IMR-90 (cell line): Measurements from ENCODE around the gene CD34. TPM values are rescaled to one million over a fixed set of nuclear protein-coding genes. Genes with fewer than 3 reads are reported as not detected.

Experiments used
- ATAC-seq: fragments of 200-7000 bp; cut with Tn5 transposase; 2 replicates; pipeline ENCODE4 v1.9.1; 2020; ENCODE audit warnings: low read depth, mild to moderate bottlenecking, moderate library complexity
- BruUV-seq: library from RNA; stranded (reverse); fragments of 400-500 nt; replicated peaks from 2 replicates; lab custom pipeline; 2021; lab: Mats Ljungman, UMichigan
- CTCF ChIA-PET: fragments of 300-600 bp; formaldehyde crosslinking; extraction: SDS; loops from one replicate; lab custom pipeline; 2021; ENCODE audit warnings: antibody characterized with exemption; lab: Yijun Ruan, JAX
- POLR2A ChIA-PET: fragments of 300-600 bp; sonication (Branson Sonifier 250); formaldehyde crosslinking; loops from one replicate; lab custom pipeline; 2022; ENCODE audit warnings: antibody characterized with exemption; ENCODE audit not compliant: unreplicated experiment; lab: Charles Lee
- DNase-seq: peaks from one replicate; pipeline ENCODE4 v3.0.0; 2013
- H2AFZ ChIP-seq: replicated peaks from 2 replicates; pipeline ENCODE3; 2013; ENCODE audit warnings: low read length, mild to moderate bottlenecking; ENCODE audit not compliant: poor library complexity
- H2AK5ac ChIP-seq: 2 replicates; pipeline ENCODE4 v1.6.1; 2013; ENCODE audit warnings: low read depth, low read length, inconsistent platforms
- H2AK9ac ChIP-seq: replicated peaks from 2 replicates; pipeline ENCODE3; 2013; ENCODE audit warnings: mild to moderate bottlenecking, low read depth, low read length, moderate library complexity; ENCODE audit not compliant: poor library complexity
- H2BK120ac ChIP-seq: 2 replicates; pipeline ENCODE4 v1.6.1; 2013; ENCODE audit warnings: low read depth, low read length, inconsistent platforms
- H2BK15ac ChIP-seq: 3 replicates; pipeline ENCODE4 v1.6.1; 2013; ENCODE audit warnings: low read depth, low read length, inconsistent platforms
- H2BK20ac ChIP-seq: 2 replicates; pipeline ENCODE4 v1.6.1; 2013; ENCODE audit warnings: low read depth, mild to moderate bottlenecking, inconsistent platforms, low read length, moderate library complexity
- H2BK5ac ChIP-seq: 2 replicates; pipeline ENCODE4 v1.6.1; 2013; ENCODE audit warnings: mild to moderate bottlenecking, low read depth, low read length, inconsistent platforms; ENCODE audit not compliant: poor library complexity, severe bottlenecking
- H3K14ac ChIP-seq: replicated peaks from 2 replicates; pipeline ENCODE4 v1.6.1; 2013; ENCODE audit warnings: low read depth, low read length, inconsistent platforms
- H3K18ac ChIP-seq: 2 replicates; pipeline ENCODE4 v1.6.1; 2013; ENCODE audit warnings: low read depth, low read length, control low read depth
- H3K23ac ChIP-seq: 2 replicates; pipeline ENCODE4 v1.6.1; 2013; ENCODE audit warnings: low read depth, low read length, inconsistent platforms
- H3K27ac ChIP-seq: 2 replicates; pipeline ENCODE4 v1.5.1; 2013; ENCODE audit warnings: mild to moderate bottlenecking, control low read depth, low read length; ENCODE audit not compliant: insufficient read depth
- H3K27me3 ChIP-seq: 2 replicates; pipeline ENCODE4 v1.6.1; 2013; ENCODE audit warnings: low read length; ENCODE audit not compliant: control insufficient read depth, insufficient read depth
- H3K36me3 ChIP-seq: 2 replicates; pipeline ENCODE4 v1.6.1; 2013; ENCODE audit warnings: low read length, mixed read lengths; ENCODE audit not compliant: control insufficient read depth, insufficient read depth
- H3K4ac ChIP-seq: 2 replicates; pipeline ENCODE4 v1.6.1; 2013; ENCODE audit warnings: low read depth, low read length, inconsistent platforms
- H3K4me1 ChIP-seq: 2 replicates; pipeline ENCODE4 v1.6.1; 2013; ENCODE audit warnings: low read length, mixed read lengths; ENCODE audit not compliant: control insufficient read depth, insufficient read depth
- H3K4me2 ChIP-seq: 2 replicates; pipeline ENCODE4 v1.6.1; 2013; ENCODE audit warnings: low read depth, mild to moderate bottlenecking, control low read depth, low read length, moderate library complexity
- H3K4me3 ChIP-seq: 2 replicates; pipeline ENCODE4 v1.5.1; 2013; ENCODE audit warnings: low read depth, mild to moderate bottlenecking, control low read depth, low read length, moderate library complexity; ENCODE audit not compliant: insufficient read depth
- H3K56ac ChIP-seq: 2 replicates; pipeline ENCODE4 v1.6.1; 2013; ENCODE audit warnings: low read length, inconsistent platforms; ENCODE audit not compliant: insufficient read depth; ENCODE audit errors: extremely low read depth
- H3K79me1 ChIP-seq, 2 experiments: 2 replicates each; pipeline ENCODE4 v1.6.1; 2013; ENCODE audit warnings: low read length in 2 of 2, inconsistent platforms in 1 of 2, low read depth in 1 of 2
- H3K9ac ChIP-seq: 2 replicates; pipeline ENCODE4 v1.6.1; 2013; ENCODE audit warnings: low read depth, low read length, control low read depth
- H3K9me1 ChIP-seq: 2 replicates; pipeline ENCODE4 v1.6.1; 2013; ENCODE audit warnings: low read length, inconsistent platforms; ENCODE audit not compliant: insufficient read depth
- H3K9me3 ChIP-seq: 2 replicates; pipeline ENCODE4 v1.6.1; 2013; ENCODE audit warnings: low read length; ENCODE audit not compliant: control insufficient read depth, insufficient read depth
- H4K20me1 ChIP-seq: 2 replicates; pipeline ENCODE4 v1.6.1; 2013; ENCODE audit warnings: low read length, inconsistent platforms; ENCODE audit not compliant: insufficient read depth
- H4K5ac ChIP-seq: 2 replicates; pipeline ENCODE4 v1.6.1; 2013; ENCODE audit warnings: mild to moderate bottlenecking, low read depth, low read length, control low read depth
- H4K8ac ChIP-seq, 2 experiments: 2 replicates each; pipeline ENCODE4 v1.6.1; 2013; ENCODE audit warnings: low read depth in 2 of 2, low read length in 2 of 2, control low read depth in 1 of 2, inconsistent platforms in 1 of 2
- H4K91ac ChIP-seq: 2 replicates; pipeline ENCODE4 v1.6.1; 2013; ENCODE audit warnings: low read depth, low read length, inconsistent platforms; ENCODE audit not compliant: insufficient read depth
- BHLHE40 ChIP-seq: fragments of 150-350 bp; IDR thresholded peaks from 2 replicates; pipeline ENCODE4 v1.6.1; 2016; ENCODE audit warnings: mild to moderate bottlenecking, low read depth, low read length
- CEBPB ChIP-seq: IDR thresholded peaks from 2 replicates; pipeline ENCODE4 v1.6.1; 2012; ENCODE audit warnings: low read depth, low read length, improper control_type of control experiment
- CHD1 ChIP-seq: IDR thresholded peaks from 2 replicates; pipeline ENCODE4 v1.6.1; 2012; ENCODE audit warnings: low read depth, low read length, improper control_type of control experiment
- CTCF ChIP-seq: conservative IDR thresholded peaks from 2 replicates; pipeline ENCODE4 v1.5.1; 2012; ENCODE audit warnings: mild to moderate bottlenecking, low read depth, low read length, improper control_type of control experiment
- ELK1 ChIP-seq: fragments of 150-350 bp; IDR thresholded peaks from 2 replicates; pipeline ENCODE4 v1.6.1; 2016; ENCODE audit warnings: low read depth, mild to moderate bottlenecking, low read length, moderate library complexity, borderline replicate concordance
- FOS ChIP-seq: fragments of 150-350 bp; IDR thresholded peaks from 2 replicates; pipeline ENCODE4 v1.6.1; 2016; ENCODE audit warnings: low read depth, low read length
- MAFK ChIP-seq: IDR thresholded peaks from 2 replicates; pipeline ENCODE4 v1.6.1; 2012; ENCODE audit warnings: low read depth, low read length, improper control_type of control experiment
- MAZ ChIP-seq: IDR thresholded peaks from 2 replicates; pipeline ENCODE4 v1.6.1; 2012; ENCODE audit warnings: low read depth, mild to moderate bottlenecking, low read length, improper control_type of control experiment, moderate library complexity, borderline replicate concordance
- MXI1 ChIP-seq: IDR thresholded peaks from 2 replicates; pipeline ENCODE4 v1.6.1; 2012; ENCODE audit warnings: low read depth, mild to moderate bottlenecking, low read length, moderate library complexity, borderline replicate concordance
- NFE2L2 ChIP-seq: fragments of 150-350 bp; IDR thresholded peaks from 2 replicates; pipeline ENCODE4 v1.6.1; 2016; ENCODE audit warnings: low read depth, mild to moderate bottlenecking, low read length
- POLR2A ChIP-seq: IDR thresholded peaks from 2 replicates; pipeline ENCODE4 v1.6.1; 2012; ENCODE audit warnings: mild to moderate bottlenecking, low read depth, low read length
- RAD21 ChIP-seq: IDR thresholded peaks from 2 replicates; pipeline ENCODE4 v1.6.1; 2012; ENCODE audit warnings: low read length, improper control_type of control experiment
- RCOR1 ChIP-seq: IDR thresholded peaks from 2 replicates; pipeline ENCODE4 v1.6.1; 2012; ENCODE audit warnings: mild to moderate bottlenecking, low read length, improper control_type of control experiment; ENCODE audit not compliant: insufficient replicate concordance
- RFX5 ChIP-seq: IDR thresholded peaks from 2 replicates; pipeline ENCODE4 v1.8.0; 2012; ENCODE audit warnings: low read depth, mild to moderate bottlenecking, low read length, moderate library complexity
- SMC3 ChIP-seq: fragments of 150-350 bp; IDR thresholded peaks from 2 replicates; pipeline ENCODE4 v1.6.1; 2016; ENCODE audit warnings: low read depth, mild to moderate bottlenecking, antibody characterized with exemption, low read length, moderate library complexity
- WGBS, 2 experiments: methylation state at CpG; one replicate each; pipeline versions ENCODE4 v1.1.5 to v1.1.7; 2013; ENCODE audit warnings: missing lambda C conversion rate in 2 of 2; ENCODE audit not compliant: insufficient read length in 1 of 2; ENCODE audit errors: extremely low coverage in 2 of 2; 5-methylcytosine and 5-hydroxymethylcytosine counted together
- dilution Hi-C: fragments of 300-500 bp; cut with HindIII; formaldehyde crosslinking; loops from one replicate; pipeline ENCODE4 v1.14.3; 2018; ENCODE audit warnings: low sequenced_read_pairs; ENCODE audit not compliant: unreplicated experiment
- in situ Hi-C: fragments of 300-500 bp; cut with MboI; formaldehyde crosslinking; loops from 3 replicates; pipeline ENCODE4 v1.14.3; 2019; ENCODE audit warnings: low sequenced_read_pairs, inconsistent platforms, mixed read lengths
- intact Hi-C: fragments of 100-400 bp; cut with micrococcal nuclease; formaldehyde crosslinking; loops from 2 replicates; pipeline ENCODE4 v1.10.0; 2022
- polyA plus RNA-seq, 3 experiments: library from polyadenylated mRNA; depleted of rRNA; stranded (reverse); fragments of >200 nt; gene quantifications; 2 replicates each; pipeline ENCODE4 v1.2.3, GENCODE V29; 2012; ENCODE audit warnings: low replicate concordance in 1 of 3
- total RNA-seq: library from RNA; depleted of rRNA; stranded (reverse); fragments of >200 nt; gene quantifications from 2 replicates; pipeline ENCODE4 v1.2.3, GENCODE V29; 2012
- TF ChIP-seq, protein P1 (sequence below): fragments of 150-350 bp; IDR thresholded peaks from 2 replicates; pipeline ENCODE4 v1.6.1; 2017; ENCODE audit warnings: mild to moderate bottlenecking, antibody characterized with exemption, low read length, low read depth

The CD34 gene
- total and polyA plus RNA-seq, 2 of the 4 experiments (the other 2 are of a cell fraction), result 0.14 TPM; not detected in 1

DNA sequence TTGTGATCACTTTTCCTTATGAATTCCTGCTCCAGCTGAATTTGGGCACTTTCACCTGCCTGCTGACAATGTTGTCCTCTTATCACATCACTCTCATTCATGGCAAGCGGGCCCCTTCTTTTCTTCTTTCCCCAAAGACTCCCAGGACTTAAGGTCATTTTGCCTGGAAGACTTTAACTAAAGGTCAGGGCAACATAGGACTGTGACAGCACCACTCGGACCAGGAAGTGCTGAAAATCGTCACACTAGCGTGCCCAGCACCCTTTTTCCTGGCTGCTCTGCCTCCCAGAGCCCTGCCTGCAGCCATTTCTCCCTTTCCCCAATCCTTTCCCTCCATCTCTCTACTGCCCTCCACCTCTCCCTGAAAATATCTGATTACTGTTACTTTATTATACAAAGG lies 35.4 kb downstream of the CD34 start:
- dilution Hi-C loops (no loop called here), intact Hi-C loops (no loop called here), in situ Hi-C loops (no loop called here)
- Histone ChIP-seq H2AFZ (no peak overlapping the region), H4K20me1 (no peaks in the 10 kb centered on the region), H2BK5ac (no peak overlapping the region), H4K91ac (no peak overlapping the region), H2BK15ac (no peak overlapping the region), H3K36me3 (no peaks in the 10 kb centered on the region), H3K4me3 (no peak overlapping the region), H3K23ac (no peak overlapping the region), H3K4me2 (no peak overlapping the region), H3K4ac (no peak overlapping the region), H2BK20ac (no peak overlapping the region), H3K9me1 (no peaks in the 10 kb centered on the region), H3K14ac (no peak overlapping the region), H3K56ac (no peak overlapping the region), H2AK5ac (no peak overlapping the region), H3K27me3 (peaks cover 9% of the 10 kb centered on the region), H3K9ac (no peak overlapping the region), H3K9me3 (no peaks in the 10 kb centered on the region), H2AK9ac (no peak overlapping the region), H2BK120ac (no peak overlapping the region), H4K5ac (no peak overlapping the region), H3K79me1 (no peaks in the 10 kb centered on the region), H3K27ac (no peak overlapping the region), H3K18ac (no peak overlapping the region), H4K8ac (no peak overlapping the region), H3K4me1 (no peaks in the 10 kb centered on the region)
- WGBS, 2 experiments, result no CpG with 5 or more reads among the region's 4 CpGs
- ATAC-seq (no peak), DNase-seq (no peak)
- BruUV-seq, result no TSS peak
- ChIA-PET CTCF (interaction anchor here (0.6 to 2.8 kb wide), 5 partner anchors 9 to 146 kb away, joined by 3 to 20 read pairs (median 4); no protein-coding TSS in a partner anchor), POLR2A (no interaction called here)
- TF ChIP-seq RCOR1 (no peak), CEBPB (no peak), MAFK (no peak), POLR2A (no peak), SMC3 (no peak), NFE2L2 (no peak), RFX5 (no peak), CTCF (no peak), MAZ (no peak), CHD1 (no peak), FOS (no peak), BHLHE40 (no peak), ELK1 (no peak), MXI1 (no peak), RAD21 (no peak)
- TF ChIP-seq, protein P1, sequence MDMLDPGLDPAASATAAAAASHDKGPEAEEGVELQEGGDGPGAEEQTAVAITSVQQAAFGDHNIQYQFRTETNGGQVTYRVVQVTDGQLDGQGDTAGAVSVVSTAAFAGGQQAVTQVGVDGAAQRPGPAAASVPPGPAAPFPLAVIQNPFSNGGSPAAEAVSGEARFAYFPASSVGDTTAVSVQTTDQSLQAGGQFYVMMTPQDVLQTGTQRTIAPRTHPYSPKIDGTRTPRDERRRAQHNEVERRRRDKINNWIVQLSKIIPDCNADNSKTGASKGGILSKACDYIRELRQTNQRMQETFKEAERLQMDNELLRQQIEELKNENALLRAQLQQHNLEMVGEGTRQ, result no peak
